OCI-LY1 (cell line): ENCODE data around the gene NPFF.

ENCODE experiments used
- CTCF ChIP-seq: fragments of 200-600 bp; sonication (generic), shearing (Covaris generic); IDR thresholded peaks from 2 replicates; pipeline ENCODE4 v1.5.1; 2017; ENCODE audit warnings: mild to moderate bottlenecking, antibody characterized with exemption, low read length, moderate library complexity, mixed read lengths
- EZH2 ChIP-seq: fragments of 200-600 bp; sonication (generic), shearing (Covaris generic); IDR thresholded peaks from 2 replicates; pipeline ENCODE4 v1.8.0; 2017; ENCODE audit warnings: borderline replicate concordance, mixed run types, mild to moderate bottlenecking, antibody characterized with exemption, low read length, moderate library complexity, mixed read lengths

- no peak for TF ChIP-seq CTCF
- TF ChIP-seq EZH2, result no peak
These were observed 45.7 kb downstream of the NPFF start for GRCh38 chr12:53461591-53461990.
